ENCODE results near the gene TMEM139.
A peak's percentile ranks its signal among the peaks of the same experiment; 100 is the strongest.

TMEM139 gene

GRCh38 chr7:143284591-143285469, at the start of gene TMEM139:
TMEM139 (plus strand) TSS chr7:143284958; CDS start chr7:143285958, 1,000 bp downstream.
- DNase-seq: no peak

- DNase-seq: no peak
Observed at GRCh38 chr7:143235561-143235960, 49.2 kb upstream of the TMEM139 start.

GRCh38 chr7:143236408-143236990, 48.3 kb upstream of the TMEM139 start:
- no peak for DNase-seq

- DNase-seq: no peak
Observed at GRCh38 chr7:143237366-143237765, 47.4 kb upstream of the TMEM139 start.

- DNase-seq: no peak
Observed at GRCh38 chr7:143238289-143238980, 46.3 kb upstream of the TMEM139 start.

GRCh38 chr7:143239813-143240212, 44.9 kb upstream of the TMEM139 start:
- peak; percentile 52 for DNase-seq

- DNase-seq: peak; percentile 81
Observed at GRCh38 chr7:143240291-143241168, 44.2 kb upstream of the TMEM139 start.

- DNase-seq: no peak
Observed at GRCh38 chr7:143242306-143242705, 42.5 kb upstream of the TMEM139 start.

GRCh38 chr7:143243111-143243510, 41.6 kb upstream of the TMEM139 start:
- DNase-seq: no peak

- no peak for DNase-seq
Observed at GRCh38 chr7:143243614-143244013, 41.1 kb upstream of the TMEM139 start.

- DNase-seq: no peak
Observed at GRCh38 chr7:143244321-143244720, 40.4 kb upstream of the TMEM139 start.

GRCh38 chr7:143245123-143245522, 39.6 kb upstream of the TMEM139 start:
- DNase-seq: peak; percentile 73

GRCh38 chr7:143247372-143247771, 37.4 kb upstream of the TMEM139 start:
- no peak for DNase-seq

- DNase-seq: no peak
Observed at GRCh38 chr7:143248761-143249354, 35.9 kb upstream of the TMEM139 start.

- no peak for DNase-seq
Observed at GRCh38 chr7:143250199-143250598, 34.6 kb upstream of the TMEM139 start.

GRCh38 chr7:143250822-143251221, 33.9 kb upstream of the TMEM139 start:
- no peak for DNase-seq

GRCh38 chr7:143252006-143252405, 32.8 kb upstream of the TMEM139 start:
- DNase-seq: no peak

- no peak for DNase-seq
Observed at GRCh38 chr7:143255564-143255963, 29.2 kb upstream of the TMEM139 start.

- DNase-seq: no peak
Observed at GRCh38 chr7:143256325-143256724, 28.4 kb upstream of the TMEM139 start.

- no peak for DNase-seq
Observed at GRCh38 chr7:143256932-143257331, 27.8 kb upstream of the TMEM139 start.

- DNase-seq: no peak
Observed at GRCh38 chr7:143257501-143257900, 27.3 kb upstream of the TMEM139 start.

GRCh38 chr7:143258831-143259230, 25.9 kb upstream of the TMEM139 start:
- DNase-seq: no peak
